Lower leg skin (tissue), 3 donors: ENCODE data around the gene TNNT2.

Experiments used
- POLR2A ChIP-seq, 2 donors: fragments of 450-650 bp; IDR thresholded peaks; one replicate each; pipeline ENCODE4 v1.6.1; 2016 to 2017; ENCODE audit warnings: antibody characterized with exemption in 2 of 2, mild to moderate bottlenecking in 1 of 2, moderate library complexity in 1 of 2
- TF ChIP-seq, protein P1 (sequence below), 3 donors: fragments of 450-650 bp; IDR thresholded peaks; one replicate each; pipeline ENCODE4 v1.5.1; 2016; ENCODE audit warnings: antibody characterized with exemption in 3 of 3, mild to moderate bottlenecking in 3 of 3, moderate library complexity in 2 of 3

DNA sequence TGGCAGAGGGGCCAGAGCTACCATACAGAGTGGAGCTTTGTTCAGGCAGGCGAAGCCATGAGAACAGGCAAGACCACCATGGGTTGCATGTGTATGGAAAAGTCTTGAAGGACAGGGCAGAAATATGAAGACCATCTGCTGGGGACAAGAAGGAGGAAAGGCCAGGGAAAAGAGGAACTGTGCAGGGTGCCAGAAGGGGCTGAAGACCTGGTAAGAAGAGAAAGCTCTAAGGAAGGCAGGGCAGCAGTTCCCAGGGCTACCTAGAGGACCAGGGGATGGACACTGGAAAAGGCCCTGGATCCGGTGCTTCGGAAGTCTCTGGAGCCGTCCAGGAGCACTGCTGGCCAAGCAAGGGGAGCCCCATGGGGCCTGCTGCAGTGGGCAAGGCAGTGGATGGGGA, 50.8 kb downstream of the TNNT2 start:
- TF ChIP-seq POLR2A (IDR thresholded peaks at IDR 0.05) = no peak
- TF ChIP-seq, protein P1, sequence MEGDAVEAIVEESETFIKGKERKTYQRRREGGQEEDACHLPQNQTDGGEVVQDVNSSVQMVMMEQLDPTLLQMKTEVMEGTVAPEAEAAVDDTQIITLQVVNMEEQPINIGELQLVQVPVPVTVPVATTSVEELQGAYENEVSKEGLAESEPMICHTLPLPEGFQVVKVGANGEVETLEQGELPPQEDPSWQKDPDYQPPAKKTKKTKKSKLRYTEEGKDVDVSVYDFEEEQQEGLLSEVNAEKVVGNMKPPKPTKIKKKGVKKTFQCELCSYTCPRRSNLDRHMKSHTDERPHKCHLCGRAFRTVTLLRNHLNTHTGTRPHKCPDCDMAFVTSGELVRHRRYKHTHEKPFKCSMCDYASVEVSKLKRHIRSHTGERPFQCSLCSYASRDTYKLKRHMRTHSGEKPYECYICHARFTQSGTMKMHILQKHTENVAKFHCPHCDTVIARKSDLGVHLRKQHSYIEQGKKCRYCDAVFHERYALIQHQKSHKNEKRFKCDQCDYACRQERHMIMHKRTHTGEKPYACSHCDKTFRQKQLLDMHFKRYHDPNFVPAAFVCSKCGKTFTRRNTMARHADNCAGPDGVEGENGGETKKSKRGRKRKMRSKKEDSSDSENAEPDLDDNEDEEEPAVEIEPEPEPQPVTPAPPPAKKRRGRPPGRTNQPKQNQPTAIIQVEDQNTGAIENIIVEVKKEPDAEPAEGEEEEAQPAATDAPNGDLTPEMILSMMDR (IDR thresholded peaks at IDR 0.05) = no peak
